GM19351 (cell line): ENCODE measurements around the gene DISC1.
"Not testable (repeated sequence)": the region's sequence is repeated elsewhere in the genome, so short reads cannot be mapped to it uniquely, and the experiment has no call there.

Experiments
- ATAC-seq: cut with Tn5 transposase; IDR thresholded peaks from one replicate; pipeline ENCODE4 v1.9.1; 2021; ENCODE audit warnings: mild to moderate bottlenecking, moderate library complexity; ENCODE audit not compliant: unreplicated experiment

DISC1 gene

GRCh38 chr1:231940701-231941100 lies 314.1 kb downstream of the DISC1 start:
- no peak for ATAC-seq

GRCh38 chr1:231943084-231943483 lies 316.5 kb downstream of the DISC1 start:
- ATAC-seq: no peak

GRCh38 chr1:231948102-231948501 lies 321.5 kb downstream of the DISC1 start:
- not testable (repeated sequence) for ATAC-seq

GRCh38 chr1:231949277-231950091 lies 322.9 kb downstream of the DISC1 start:
- ATAC-seq: no peak

GRCh38 chr1:231950331-231951128 lies 323.9 kb downstream of the DISC1 start:
- no peak for ATAC-seq

- no peak for ATAC-seq
These were observed 324.8 kb downstream of the DISC1 start for GRCh38 chr1:231951374-231951773.

GRCh38 chr1:231952154-231952553 lies 325.6 kb downstream of the DISC1 start:
- ATAC-seq: no peak

- no peak for ATAC-seq
These were observed 327.1 kb downstream of the DISC1 start for GRCh38 chr1:231953660-231954059.

GRCh38 chr1:231954751-231955150 lies 328.2 kb downstream of the DISC1 start:
- ATAC-seq: no peak

- ATAC-seq: no peak
These were observed 330.8 kb downstream of the DISC1 start for GRCh38 chr1:231957359-231957758.

GRCh38 chr1:231958448-231958847 lies 331.9 kb downstream of the DISC1 start:
- ATAC-seq: no peak

GRCh38 chr1:231959225-231959884 lies 332.8 kb downstream of the DISC1 start:
- ATAC-seq: no peak

- not testable (repeated sequence) for ATAC-seq
These were observed 335.2 kb downstream of the DISC1 start for GRCh38 chr1:231961801-231962200.

- ATAC-seq: no peak
These were observed 336.0 kb downstream of the DISC1 start for GRCh38 chr1:231962636-231963035.

- no peak for ATAC-seq
These were observed 337.7 kb downstream of the DISC1 start for GRCh38 chr1:231964241-231964640.

GRCh38 chr1:231964961-231965360 lies 338.4 kb downstream of the DISC1 start:
- no peak for ATAC-seq

- ATAC-seq: no peak
These were observed 339.0 kb downstream of the DISC1 start for GRCh38 chr1:231965615-231966014.

- ATAC-seq: no peak
These were observed 340.4 kb downstream of the DISC1 start for GRCh38 chr1:231966983-231967382.

GRCh38 chr1:231969076-231969475 lies 342.5 kb downstream of the DISC1 start:
- no peak for ATAC-seq

GRCh38 chr1:231969761-231970160 lies 343.2 kb downstream of the DISC1 start:
- ATAC-seq: not testable (repeated sequence)

GRCh38 chr1:231970684-231971083 lies 344.1 kb downstream of the DISC1 start:
- ATAC-seq: no peak
